WTC11 (cell line): Measurements from ENCODE around the gene AARSD1. TPM values are rescaled to one million over a fixed set of nuclear protein-coding genes. Genes with fewer than 3 reads are reported as not detected.
A peak's percentile ranks its signal among the peaks of the same experiment; 100 is the strongest.

Source experiments
- ATAC-seq: fragments of 200-7000 bp; cut with Tn5 transposase; 2 replicates; pipeline ENCODE4 v1.10.0; 2021; ENCODE audit warnings: mild to moderate bottlenecking, moderate library complexity
- CTCF ChIA-PET: fragments of 300-600 bp; sonication (Branson Sonifier 250); formaldehyde crosslinking; loops from one replicate; lab custom pipeline; 2021; ENCODE audit warnings: antibody characterized with exemption; lab: Charles Lee
- POLR2A ChIA-PET: fragments of 350-600 bp; sonication (Branson Sonifier 250); formaldehyde crosslinking; loops from one replicate; lab custom pipeline; 2021; ENCODE audit warnings: antibody characterized with exemption; lab: Charles Lee
- DNase-seq: peaks from one replicate; pipeline ENCODE4 v3.0.0; 2021; ENCODE audit warnings: low spot score
- H3K27ac Mint-ChIP-seq: 2 replicates; pipeline ENCODE4 v1.8.0; 2021; ENCODE audit warnings: mixed read lengths
- H3K27me3 Mint-ChIP-seq: 2 replicates; pipeline ENCODE4 v1.8.0; 2021; ENCODE audit warnings: low read depth, mild to moderate bottlenecking, moderate library complexity, mixed read lengths
- H3K36me3 Mint-ChIP-seq: 2 replicates; pipeline ENCODE4 v1.8.0; 2021; ENCODE audit warnings: mixed read lengths
- H3K4me1 Mint-ChIP-seq: 2 replicates; pipeline ENCODE4 v1.8.0; 2022; ENCODE audit warnings: mixed read lengths
- H3K4me3 Mint-ChIP-seq: 2 replicates; pipeline ENCODE4 v1.8.0; 2021; ENCODE audit warnings: mild to moderate bottlenecking, moderate library complexity, mixed read lengths
- H3K9me3 Mint-ChIP-seq: 2 replicates; pipeline ENCODE4 v1.8.0; 2021; ENCODE audit warnings: mixed read lengths
- ETV6 ChIP-seq: sonication (generic); formaldehyde crosslinking; IDR thresholded peaks from 2 replicates; pipeline ENCODE4 v1.8.1; 2022; ENCODE audit warnings: mild to moderate bottlenecking, missing genetic modification reagents
- GABPB1 ChIP-seq: sonication (generic); formaldehyde crosslinking; IDR thresholded peaks from 2 replicates; pipeline ENCODE4 v1.8.1; 2023; ENCODE audit warnings: mild to moderate bottlenecking, missing genetic modification reagents
- GRHL2 ChIP-seq: fragments of 250-450 bp; sonication (Bioruptor Pico); IDR thresholded peaks from 2 replicates; pipeline ENCODE4 v1.8.0; 2022; ENCODE audit warnings: mild to moderate bottlenecking, moderate library complexity; ENCODE audit not compliant: insufficient replicate concordance, severe bottlenecking
- GTF2I ChIP-seq: fragments of 250-450 bp; sonication (Bioruptor Pico); conservative IDR thresholded peaks from 2 replicates; pipeline ENCODE4 v1.4.0; 2021; ENCODE audit warnings: mild to moderate bottlenecking
- HMGA2 ChIP-seq: fragments of 250-450 bp; sonication (Bioruptor Pico); IDR thresholded peaks from 2 replicates; pipeline ENCODE4 v1.4.0; 2021; ENCODE audit warnings: mild to moderate bottlenecking, moderate library complexity
- NFYB ChIP-seq: sonication (generic); formaldehyde crosslinking; conservative IDR thresholded peaks from 2 replicates; pipeline ENCODE4 v1.8.0; 2022; ENCODE audit warnings: low read depth, missing genetic modification reagents
- NR2C2 ChIP-seq: sonication (generic); formaldehyde crosslinking; IDR thresholded peaks from 2 replicates; pipeline ENCODE4 v1.8.0; 2022; ENCODE audit warnings: mild to moderate bottlenecking, missing genetic modification reagents
- RELA ChIP-seq: sonication (generic); formaldehyde crosslinking; IDR thresholded peaks from 2 replicates; pipeline ENCODE4 v1.8.1; 2022; ENCODE audit warnings: missing genetic modification reagents, mild to moderate bottlenecking, borderline replicate concordance
- RORB ChIP-seq: fragments of 250-450 bp; sonication (Bioruptor Pico); IDR thresholded peaks from 2 replicates; pipeline ENCODE4 v1.9.0; 2021; ENCODE audit warnings: mild to moderate bottlenecking
- SP1 ChIP-seq: sonication (generic); formaldehyde crosslinking; conservative IDR thresholded peaks from 2 replicates; pipeline ENCODE4 v1.8.1; 2022; ENCODE audit warnings: missing genetic modification reagents
- ZNF121 ChIP-seq: sonication (generic); formaldehyde crosslinking; IDR thresholded peaks from 2 replicates; pipeline ENCODE4 v1.8.0; 2023; ENCODE audit warnings: missing genetic modification reagents
- ZNF671 ChIP-seq: fragments of 250-450 bp; sonication (Bioruptor Pico); IDR thresholded peaks from 2 replicates; pipeline ENCODE4 v1.8.0; 2021; ENCODE audit warnings: mild to moderate bottlenecking
- total RNA-seq: library from RNA; stranded (reverse); gene quantifications from 3 replicates; pipeline ENCODE4 v1.2.3, GENCODE V29; 2021
- TF ChIP-seq, protein P1 (sequence below): sonication (generic); formaldehyde crosslinking; IDR thresholded peaks from 2 replicates; pipeline ENCODE4 v1.8.1; 2022; ENCODE audit warnings: low read depth, missing genetic modification reagents, borderline replicate concordance
- TF ChIP-seq, protein P2 (sequence below): sonication (generic); formaldehyde crosslinking; conservative IDR thresholded peaks from 2 replicates; pipeline ENCODE4 v1.8.1; 2022; ENCODE audit warnings: mild to moderate bottlenecking, missing genetic modification reagents
- TF ChIP-seq, protein P3 (sequence below): sonication (generic); formaldehyde crosslinking; IDR thresholded peaks from 2 replicates; pipeline ENCODE4 v1.8.0; 2022; ENCODE audit warnings: missing genetic modification reagents
- TF ChIP-seq, protein P4 (sequence below): sonication (generic); formaldehyde crosslinking; IDR thresholded peaks from 2 replicates; pipeline ENCODE4 v1.8.1; 2022; ENCODE audit warnings: mild to moderate bottlenecking, missing genetic modification reagents, moderate library complexity, borderline replicate concordance

The AARSD1 gene
- total RNA-seq, 1 experiment from 2014 or later: 61.5 TPM

DNA sequence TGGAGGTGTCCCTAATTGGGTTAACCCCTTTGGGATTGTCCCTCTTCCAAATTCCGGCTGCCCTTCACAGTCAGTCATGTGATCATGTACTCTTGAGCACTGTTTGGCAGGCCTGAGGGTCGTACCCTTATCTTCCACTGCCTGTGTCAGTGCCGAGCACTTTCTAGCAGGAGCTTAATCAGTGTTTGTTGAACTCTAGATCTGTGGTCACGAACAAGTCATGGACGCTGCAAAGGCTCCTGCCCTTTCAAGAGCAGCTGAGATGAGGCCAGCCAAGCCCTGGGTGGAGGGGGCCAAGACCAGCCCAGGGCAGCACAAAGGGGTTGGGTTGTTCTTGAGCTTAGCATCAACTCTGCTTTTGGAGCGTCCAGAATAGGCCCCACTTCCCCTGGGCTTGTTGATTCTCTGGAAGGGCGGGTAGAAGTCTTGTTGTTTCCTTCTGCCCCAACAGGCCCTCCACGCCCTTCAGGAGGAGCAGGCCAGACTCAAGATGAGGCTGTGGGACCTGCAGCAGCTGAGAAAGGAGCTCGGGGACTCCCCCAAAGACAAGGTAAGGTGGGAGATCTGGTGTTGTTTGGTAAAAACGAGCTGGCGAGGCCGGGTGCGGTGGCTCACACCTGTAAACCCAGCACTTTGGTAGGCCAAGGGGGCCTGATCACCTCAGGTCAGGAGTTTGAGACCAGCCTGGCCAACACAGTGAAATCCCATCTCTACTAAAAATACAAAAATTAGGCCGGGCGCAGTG, 47.6 kb upstream of the AARSD1 start:
- Mint-ChIP-seq H3K4me1 (peaks cover 32% of the 10 kb centered on the region), H3K9me3 (no peaks in the 10 kb centered on the region), H3K4me3 (no peak overlapping the region), H3K27ac (peak overlapping the region; percentile 78; the same call in 1 of the 2 replicates), H3K36me3 (peaks cover 14% of the 10 kb centered on the region), H3K27me3 (no peaks in the 10 kb centered on the region)
- DNase-seq (no peak), ATAC-seq (no peak)
- POLR2A ChIA-PET: interaction anchor here (0.6 to 1.8 kb wide), 2 partner anchors 14 to 54 kb away, joined by 3 to 6 read pairs; no protein-coding TSS in a partner anchor
- TF ChIP-seq, protein P1, sequence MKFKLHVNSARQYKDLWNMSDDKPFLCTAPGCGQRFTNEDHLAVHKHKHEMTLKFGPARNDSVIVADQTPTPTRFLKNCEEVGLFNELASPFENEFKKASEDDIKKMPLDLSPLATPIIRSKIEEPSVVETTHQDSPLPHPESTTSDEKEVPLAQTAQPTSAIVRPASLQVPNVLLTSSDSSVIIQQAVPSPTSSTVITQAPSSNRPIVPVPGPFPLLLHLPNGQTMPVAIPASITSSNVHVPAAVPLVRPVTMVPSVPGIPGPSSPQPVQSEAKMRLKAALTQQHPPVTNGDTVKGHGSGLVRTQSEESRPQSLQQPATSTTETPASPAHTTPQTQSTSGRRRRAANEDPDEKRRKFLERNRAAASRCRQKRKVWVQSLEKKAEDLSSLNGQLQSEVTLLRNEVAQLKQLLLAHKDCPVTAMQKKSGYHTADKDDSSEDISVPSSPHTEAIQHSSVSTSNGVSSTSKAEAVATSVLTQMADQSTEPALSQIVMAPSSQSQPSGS (CRISPR knock-in tag): no peak
- TF ChIP-seq NFYB (CRISPR knock-in tag): 0 out of 2 replicates have a peak, but pooled peaks have one; percentile 9
- CTCF ChIA-PET: interaction anchor here (4.3 kb wide), 1 partner anchor 14 kb away, joined by 19 read pairs; the partner anchor contains the start of gene RPL27

DNA sequence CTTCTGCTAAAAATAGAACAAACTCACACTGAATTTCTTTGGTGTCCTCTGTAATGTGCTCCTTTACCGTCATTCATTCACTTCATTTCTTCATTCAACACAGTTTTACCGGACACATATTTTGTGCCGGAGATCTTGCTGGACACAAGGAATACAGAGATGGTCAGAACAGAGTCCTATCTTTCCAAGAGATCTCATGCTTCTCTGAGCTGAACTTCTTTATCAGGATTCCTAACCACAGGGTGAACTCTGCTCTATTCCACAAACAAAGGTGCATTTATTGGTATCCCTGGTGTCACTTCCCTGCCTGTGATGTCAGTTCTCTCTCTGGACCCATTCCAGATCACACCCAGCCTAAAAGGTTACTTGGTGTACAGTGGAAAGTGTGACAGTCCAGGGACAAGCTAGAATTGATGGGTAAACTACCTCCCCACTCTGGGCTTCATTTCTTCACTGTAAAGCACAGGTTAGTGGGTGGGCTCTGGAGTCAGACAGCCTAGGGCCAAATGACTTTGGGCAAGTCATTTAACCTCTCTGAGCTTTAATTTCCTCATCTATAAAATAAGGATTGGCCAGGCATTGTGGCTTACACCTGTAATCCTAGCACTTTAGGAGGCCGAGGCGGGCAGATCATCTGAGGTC, 46.5 kb upstream of the AARSD1 start:
- no peak for DNase-seq
- no peak overlapping the region for H3K27ac Mint-ChIP-seq
- POLR2A ChIA-PET: no interaction called here
- peaks cover 10% of the 10 kb centered on the region for H3K36me3 Mint-ChIP-seq
- no peaks in the 10 kb centered on the region for H3K27me3 Mint-ChIP-seq
- no peak overlapping the region for H3K4me3 Mint-ChIP-seq
- TF ChIP-seq GABPB1 (CRISPR knock-in tag) (0 out of 2 replicates have a peak, but pooled peaks have one; percentile 61), ETV6 (CRISPR knock-in tag) (no peak)
- ATAC-seq: no peak
- H3K9me3 Mint-ChIP-seq: no peaks in the 10 kb centered on the region
- peaks cover 36% of the 10 kb centered on the region for H3K4me1 Mint-ChIP-seq
- CTCF ChIA-PET: interaction anchor here (0.7 to 4.3 kb wide), 2 partner anchors 13 kb away, joined by 5 to 19 read pairs; partner anchors contain the start of gene RPL27

DNA sequence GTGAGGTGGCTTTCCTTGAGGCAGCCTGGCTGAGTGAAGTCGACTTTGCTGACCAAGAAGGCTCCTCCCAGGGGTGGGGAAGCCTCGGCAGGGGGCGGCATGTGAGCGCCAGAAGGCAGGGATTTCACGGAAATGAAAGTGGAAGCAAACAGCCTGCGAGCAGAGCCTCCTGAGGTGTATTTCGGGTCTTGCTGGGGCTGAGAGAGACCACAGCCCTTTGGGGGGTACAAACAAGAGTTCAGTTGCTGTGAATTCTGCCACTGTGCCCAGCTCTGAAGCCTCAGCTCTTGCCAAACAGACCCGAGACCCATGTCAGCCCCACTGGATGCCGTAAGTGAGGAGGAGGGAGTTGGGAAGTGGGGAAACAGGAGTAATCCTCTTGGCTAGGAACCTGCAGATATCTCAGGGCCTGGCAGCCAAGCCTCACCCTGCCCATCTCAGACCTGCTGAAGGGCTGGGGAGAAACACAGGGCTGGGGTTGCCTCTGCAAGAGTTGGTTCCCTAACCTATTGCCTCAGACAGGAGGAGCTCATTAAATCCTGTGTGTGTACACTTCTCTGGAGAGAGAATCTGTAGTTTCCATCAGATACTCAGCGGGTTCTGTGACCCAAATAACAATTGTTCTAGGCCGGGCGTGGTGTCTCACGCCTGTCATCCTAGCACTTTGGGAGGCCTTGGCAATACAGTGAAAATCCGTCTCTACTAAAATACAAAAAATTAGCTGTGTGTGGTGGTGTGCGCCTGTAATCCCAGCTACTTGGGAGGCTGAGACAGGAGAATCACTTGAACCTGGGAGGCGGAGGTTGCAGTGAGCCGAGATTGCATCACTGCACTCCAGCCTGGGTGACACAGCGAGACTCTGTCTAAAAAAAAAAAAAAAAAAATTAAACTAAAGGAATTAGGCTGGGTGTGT, 42.6 kb upstream of the AARSD1 start, which contains the start of gene IFI35:
Gene IFI35, plus strand, starts transcription at position 146 of the 913 bp plus-strand sequence. Its CDS starts 164 bp downstream, at position 310.
- POLR2A ChIA-PET: interaction anchor here (1.7 to 1.9 kb wide), 2 partner anchors 9 to 15 kb away, joined by 5 to 10 read pairs; partner anchors contain the start of genes RPL27 and VAT1
- peak; percentile 84 for TF ChIP-seq ETV6 (CRISPR knock-in tag)
- peak; percentile 62; the same call in 1 of the 2 replicates for TF ChIP-seq GABPB1 (CRISPR knock-in tag)
- TF ChIP-seq, protein P2, sequence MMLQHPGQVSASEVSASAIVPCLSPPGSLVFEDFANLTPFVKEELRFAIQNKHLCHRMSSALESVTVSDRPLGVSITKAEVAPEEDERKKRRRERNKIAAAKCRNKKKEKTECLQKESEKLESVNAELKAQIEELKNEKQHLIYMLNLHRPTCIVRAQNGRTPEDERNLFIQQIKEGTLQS (CRISPR knock-in tag): no peak
- no peak for TF ChIP-seq ZNF671 (CRISPR knock-in tag)
- 0 out of 2 replicates have a peak, but pooled peaks have one; percentile 56 for TF ChIP-seq SP1 (CRISPR knock-in tag)
- TF ChIP-seq HMGA2 (CRISPR knock-in tag): no peak
- no peak for TF ChIP-seq RELA
- no peak for TF ChIP-seq RORB (CRISPR knock-in tag)
- no peak for TF ChIP-seq GRHL2 (CRISPR knock-in tag)
- TF ChIP-seq GTF2I (CRISPR knock-in tag): no peak
- TF ChIP-seq NR2C2: no peak
- TF ChIP-seq, protein P3, sequence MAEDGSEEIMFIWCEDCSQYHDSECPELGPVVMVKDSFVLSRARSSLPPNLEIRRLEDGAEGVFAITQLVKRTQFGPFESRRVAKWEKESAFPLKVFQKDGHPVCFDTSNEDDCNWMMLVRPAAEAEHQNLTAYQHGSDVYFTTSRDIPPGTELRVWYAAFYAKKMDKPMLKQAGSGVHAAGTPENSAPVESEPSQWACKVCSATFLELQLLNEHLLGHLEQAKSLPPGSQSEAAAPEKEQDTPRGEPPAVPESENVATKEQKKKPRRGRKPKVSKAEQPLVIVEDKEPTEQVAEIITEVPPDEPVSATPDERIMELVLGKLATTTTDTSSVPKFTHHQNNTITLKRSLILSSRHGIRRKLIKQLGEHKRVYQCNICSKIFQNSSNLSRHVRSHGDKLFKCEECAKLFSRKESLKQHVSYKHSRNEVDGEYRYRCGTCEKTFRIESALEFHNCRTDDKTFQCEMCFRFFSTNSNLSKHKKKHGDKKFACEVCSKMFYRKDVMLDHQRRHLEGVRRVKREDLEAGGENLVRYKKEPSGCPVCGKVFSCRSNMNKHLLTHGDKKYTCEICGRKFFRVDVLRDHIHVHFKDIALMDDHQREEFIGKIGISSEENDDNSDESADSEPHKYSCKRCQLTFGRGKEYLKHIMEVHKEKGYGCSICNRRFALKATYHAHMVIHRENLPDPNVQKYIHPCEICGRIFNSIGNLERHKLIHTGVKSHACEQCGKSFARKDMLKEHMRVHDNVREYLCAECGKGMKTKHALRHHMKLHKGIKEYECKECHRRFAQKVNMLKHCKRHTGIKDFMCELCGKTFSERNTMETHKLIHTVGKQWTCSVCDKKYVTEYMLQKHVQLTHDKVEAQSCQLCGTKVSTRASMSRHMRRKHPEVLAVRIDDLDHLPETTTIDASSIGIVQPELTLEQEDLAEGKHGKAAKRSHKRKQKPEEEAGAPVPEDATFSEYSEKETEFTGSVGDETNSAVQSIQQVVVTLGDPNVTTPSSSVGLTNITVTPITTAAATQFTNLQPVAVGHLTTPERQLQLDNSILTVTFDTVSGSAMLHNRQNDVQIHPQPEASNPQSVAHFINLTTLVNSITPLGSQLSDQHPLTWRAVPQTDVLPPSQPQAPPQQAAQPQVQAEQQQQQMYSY (CRISPR knock-in tag): 0 out of 2 replicates have a peak, but pooled peaks have one; percentile 15
- TF ChIP-seq, protein P4, sequence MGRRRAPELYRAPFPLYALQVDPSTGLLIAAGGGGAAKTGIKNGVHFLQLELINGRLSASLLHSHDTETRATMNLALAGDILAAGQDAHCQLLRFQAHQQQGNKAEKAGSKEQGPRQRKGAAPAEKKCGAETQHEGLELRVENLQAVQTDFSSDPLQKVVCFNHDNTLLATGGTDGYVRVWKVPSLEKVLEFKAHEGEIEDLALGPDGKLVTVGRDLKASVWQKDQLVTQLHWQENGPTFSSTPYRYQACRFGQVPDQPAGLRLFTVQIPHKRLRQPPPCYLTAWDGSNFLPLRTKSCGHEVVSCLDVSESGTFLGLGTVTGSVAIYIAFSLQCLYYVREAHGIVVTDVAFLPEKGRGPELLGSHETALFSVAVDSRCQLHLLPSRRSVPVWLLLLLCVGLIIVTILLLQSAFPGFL (CRISPR knock-in tag): no peak
- TF ChIP-seq ZNF121 (CRISPR knock-in tag): no peak
- H3K27ac Mint-ChIP-seq: peak within 1 kb of the TSS; percentile 96
- H3K27me3 Mint-ChIP-seq: no peaks in the 10 kb centered on the region
- peak within 1 kb of the TSS; percentile 68 for H3K4me3 Mint-ChIP-seq
- DNase-seq (peak; percentile 76), ATAC-seq (peak; percentile 51)
- peaks cover 21% of the 10 kb centered on the region for H3K36me3 Mint-ChIP-seq
- H3K9me3 Mint-ChIP-seq: no peaks in the 10 kb centered on the region
- CTCF ChIA-PET: interaction anchor here (1.2 to 2.0 kb wide), 4 partner anchors 9 to 27 kb away, joined by 5 to 14 read pairs (median 7); partner anchors contain the start of genes RPL27 and VAT1
- H3K4me1 Mint-ChIP-seq: peaks cover 8% of the 10 kb centered on the region
